Mesenchymal stem cell (in vitro differentiated cells and primary cell): ENCODE results near the gene GNAI2.

Source experiments
- DNase-seq: peaks from one replicate; pipeline ENCODE4 v3.0.0-alpha.2; 2013
- H2AFZ ChIP-seq: one replicate; pipeline ENCODE4 v1.6.1; 2013; ENCODE audit warnings: low read depth, mild to moderate bottlenecking, control low read depth, inconsistent platforms, low read length, moderate library complexity
- H2AK5ac ChIP-seq: 2 replicates; pipeline ENCODE4 v1.6.1; 2013; ENCODE audit warnings: low read length, moderate library complexity, mild to moderate bottlenecking, inconsistent platforms; ENCODE audit not compliant: severe bottlenecking
- H2BK120ac ChIP-seq: one replicate; pipeline ENCODE4 v1.6.1; 2013; ENCODE audit warnings: low read depth, mild to moderate bottlenecking, inconsistent platforms, low read length, moderate library complexity
- H2BK12ac ChIP-seq, 2 experiments: one replicate each; pipeline ENCODE4 v1.6.1; 2013; ENCODE audit warnings: inconsistent platforms in 2 of 2, low read length in 2 of 2, mild to moderate bottlenecking in 2 of 2, moderate library complexity in 2 of 2, control low read depth in 1 of 2
- H2BK15ac ChIP-seq: one replicate; pipeline ENCODE4 v1.6.1; 2013; ENCODE audit warnings: mild to moderate bottlenecking, low read depth, inconsistent platforms; ENCODE audit not compliant: poor library complexity, severe bottlenecking
- H2BK5ac ChIP-seq: 2 replicates; pipeline ENCODE4 v1.6.1; 2013; ENCODE audit warnings: low read depth, mild to moderate bottlenecking, low read length, control low read depth, inconsistent platforms; ENCODE audit not compliant: poor library complexity, severe bottlenecking
- H3K14ac ChIP-seq, 2 experiments: one replicate each; pipeline ENCODE4 v1.6.1; 2013; ENCODE audit warnings: inconsistent platforms in 2 of 2, low read length in 2 of 2, control low read depth in 1 of 2, mild to moderate bottlenecking in 1 of 2, moderate library complexity in 1 of 2
- H3K18ac ChIP-seq, 2 experiments: one replicate each; pipeline ENCODE4 v1.6.1; 2013; ENCODE audit warnings: inconsistent platforms in 2 of 2, low read length in 2 of 2, control low read depth in 1 of 2, low read depth in 1 of 2, mild to moderate bottlenecking in 1 of 2
- H3K23ac ChIP-seq, 2 experiments: one replicate each; pipeline ENCODE4 v1.6.1; 2013; ENCODE audit warnings: inconsistent platforms in 2 of 2, low read length in 2 of 2, mild to moderate bottlenecking in 2 of 2, moderate library complexity in 2 of 2, control low read depth in 1 of 2
- H3K27ac ChIP-seq: 2 replicates; pipeline ENCODE4 v1.5.1; 2013; ENCODE audit warnings: mild to moderate bottlenecking, moderate library complexity, low read length, control low read depth, inconsistent platforms; ENCODE audit not compliant: poor library complexity, severe bottlenecking
- H3K27me3 ChIP-seq, 2 experiments: 2 replicates each; pipeline versions ENCODE4 v1.6.1 to v1.7.0; 2013; ENCODE audit warnings: low read length in 2 of 2, mild to moderate bottlenecking in 2 of 2, moderate library complexity in 2 of 2, control low read depth in 1 of 2, inconsistent platforms in 1 of 2; ENCODE audit not compliant: control insufficient read depth in 1 of 2, insufficient read depth in 1 of 2
- H3K36me3 ChIP-seq, 2 experiments: 2 replicates each; pipeline versions ENCODE4 v1.6.1 to v1.7.0; 2013; ENCODE audit warnings: low read length in 2 of 2, control low read depth in 1 of 2, inconsistent platforms in 1 of 2, low read depth in 1 of 2, mild to moderate bottlenecking in 1 of 2; ENCODE audit not compliant: insufficient read depth in 2 of 2, control insufficient read depth in 1 of 2
- H3K4ac ChIP-seq, 2 experiments: one replicate each; pipeline ENCODE4 v1.6.1; 2013; ENCODE audit warnings: inconsistent platforms in 2 of 2, low read length in 2 of 2, mild to moderate bottlenecking in 2 of 2, moderate library complexity in 2 of 2, control low read depth in 1 of 2, low read depth in 1 of 2
- H3K4me1 ChIP-seq: 2 replicates; pipeline ENCODE4 v1.6.1; 2013; ENCODE audit warnings: low read depth, low read length, control low read depth; ENCODE audit not compliant: control insufficient read depth, insufficient read depth
- H3K4me2 ChIP-seq: 2 replicates; pipeline ENCODE4 v1.6.1; 2013; ENCODE audit warnings: low read length, mild to moderate bottlenecking, inconsistent platforms; ENCODE audit not compliant: poor library complexity, severe bottlenecking
- H3K4me3 ChIP-seq, 2 experiments: 2 replicates each; pipeline versions ENCODE4 v1.5.1 to v1.7.0; 2013; ENCODE audit warnings: low read length in 2 of 2, mild to moderate bottlenecking in 2 of 2, control low read depth in 1 of 2, low read depth in 1 of 2; ENCODE audit not compliant: insufficient read depth in 1 of 2
- H3K79me1 ChIP-seq: replicated peaks from 2 replicates; pipeline ENCODE4 v1.6.1; 2013; ENCODE audit warnings: mild to moderate bottlenecking, control low read depth, low read length, inconsistent platforms; ENCODE audit not compliant: poor library complexity, severe bottlenecking
- H3K9ac ChIP-seq: 2 replicates; pipeline ENCODE4 v1.7.0; 2013; ENCODE audit warnings: mild to moderate bottlenecking, low read length, moderate library complexity
- H3K9me3 ChIP-seq: 2 replicates; pipeline ENCODE4 v1.7.0; 2013; ENCODE audit warnings: mild to moderate bottlenecking, low read length; ENCODE audit not compliant: control insufficient read depth
- H4K8ac ChIP-seq: one replicate; pipeline ENCODE4 v1.6.1; 2013; ENCODE audit warnings: inconsistent platforms, mild to moderate bottlenecking, low read length, moderate library complexity
- H4K91ac ChIP-seq: one replicate; pipeline ENCODE4 v1.6.1; 2013; ENCODE audit warnings: mild to moderate bottlenecking, low read length, inconsistent platforms
- WGBS: methylation state at CpG from one replicate; pipeline ENCODE4 v1.1.7; 2013; ENCODE audit warnings: mixed read lengths; 5-methylcytosine and 5-hydroxymethylcytosine counted together

The GNAI2 gene

GRCh38 chr3:50249457-50249856 is 13.5 kb downstream of the GNAI2 start:
- Histone ChIP-seq H3K18ac (no peak overlapping the region), H3K4ac (no peak overlapping the region), H4K8ac (no peak overlapping the region), H4K91ac (no peak overlapping the region), H3K14ac (peak overlapping the region in 1 of 2 experiments; percentile 23), H3K9me3 (no peaks in the 10 kb centered on the region), H3K4me2 (no peak overlapping the region), H3K9ac (peak overlapping the region; percentile 47), H3K4me3 (no peak overlapping the region), H2BK15ac (no peak overlapping the region), H3K23ac (no peak overlapping the region), H2BK5ac (no peak overlapping the region), H2AK5ac (no peak overlapping the region), H3K27ac (peak overlapping the region; percentile 65), H3K36me3 (peaks cover 42 to 77% of the 10 kb centered on the region in 2 experiments), H3K79me1 (no peaks in the 10 kb centered on the region), H2BK120ac (no peak overlapping the region), H2AFZ (no peak overlapping the region), H3K27me3 (no peaks in the 10 kb centered on the region), H2BK12ac (no peak overlapping the region), H3K4me1 (peaks cover 71% of the 10 kb centered on the region)
- 96% methylated on average over 5 of the region's 5 CpGs for WGBS
- no peak for DNase-seq

GRCh38 chr3:50250514-50250913 is 14.5 kb downstream of the GNAI2 start:
- H3K18ac ChIP-seq: peak overlapping the region in 1 of 2 experiments; percentile 13
- no peak overlapping the region for H3K4ac ChIP-seq
- no peak overlapping the region for H3K14ac ChIP-seq
- no peaks in the 10 kb centered on the region for H3K9me3 ChIP-seq
- H2BK5ac ChIP-seq: no peak overlapping the region
- H3K4me1 ChIP-seq: peaks cover 75% of the 10 kb centered on the region
- WGBS: 100% methylated on average over 1 of the region's 4 CpGs
- peaks cover 48 to 80% of the 10 kb centered on the region in 2 experiments for H3K36me3 ChIP-seq
- no peak overlapping the region for H3K4me3 ChIP-seq
- H3K9ac ChIP-seq: peak overlapping the region; percentile 50
- H3K23ac ChIP-seq: no peak overlapping the region
- no peak overlapping the region for H4K8ac ChIP-seq
- DNase-seq: no peak
- no peak overlapping the region for H2BK120ac ChIP-seq
- no peaks in the 10 kb centered on the region for H3K27me3 ChIP-seq
- peaks cover 2% of the 10 kb centered on the region for H3K79me1 ChIP-seq
- H3K27ac ChIP-seq: no peak overlapping the region
- H3K4me2 ChIP-seq: no peak overlapping the region
- H4K91ac ChIP-seq: no peak overlapping the region
- H2AK5ac ChIP-seq: no peak overlapping the region
- no peak overlapping the region for H2BK15ac ChIP-seq
- peak overlapping the region in 1 of 2 experiments; percentile 19 for H2BK12ac ChIP-seq
- no peak overlapping the region for H2AFZ ChIP-seq

DNA sequence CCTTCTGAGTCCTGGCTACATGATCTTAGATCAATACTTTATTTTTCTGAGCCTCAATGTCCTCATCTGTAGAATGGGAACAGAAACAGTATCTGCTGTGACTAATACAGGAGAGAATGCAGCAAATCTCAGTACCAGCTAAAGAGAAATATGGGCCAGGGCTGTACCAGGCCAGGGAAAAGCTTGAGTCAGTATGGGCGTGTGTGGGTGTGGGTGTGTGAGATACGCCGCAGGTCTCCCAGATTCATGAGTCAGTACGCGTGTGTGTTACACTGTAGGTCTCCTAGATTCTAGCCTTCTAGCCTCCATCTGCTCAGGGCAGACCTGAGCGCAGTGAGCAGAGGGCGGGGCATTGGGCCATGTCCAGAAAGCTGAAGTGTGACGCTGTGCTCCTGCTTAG is 15.2 kb downstream of the GNAI2 start:
- Histone ChIP-seq H3K27ac (no peak overlapping the region), H2BK12ac (peak overlapping the region in 1 of 2 experiments; percentile 17), H3K9me3 (no peaks in the 10 kb centered on the region), H2BK5ac (no peak overlapping the region), H3K27me3 (no peaks in the 10 kb centered on the region), H3K4me1 (peaks cover 70% of the 10 kb centered on the region), H4K8ac (no peak overlapping the region), H2AK5ac (no peak overlapping the region), H2AFZ (no peak overlapping the region), H2BK120ac (no peak overlapping the region), H3K23ac (no peak overlapping the region), H3K9ac (peak overlapping the region; percentile 34), H3K4me2 (no peak overlapping the region), H3K36me3 (peaks cover 50 to 82% of the 10 kb centered on the region in 2 experiments), H3K18ac (peak overlapping the region in 1 of 2 experiments; percentile 13), H4K91ac (no peak overlapping the region), H2BK15ac (no peak overlapping the region), H3K4me3 (no peak overlapping the region), H3K4ac (no peak overlapping the region), H3K79me1 (peaks cover 4% of the 10 kb centered on the region), H3K14ac (peak overlapping the region in 1 of 2 experiments; percentile 53)
- WGBS: 71% methylated on average over 8 of the region's 8 CpGs
- peak; percentile 63 for DNase-seq

DNA sequence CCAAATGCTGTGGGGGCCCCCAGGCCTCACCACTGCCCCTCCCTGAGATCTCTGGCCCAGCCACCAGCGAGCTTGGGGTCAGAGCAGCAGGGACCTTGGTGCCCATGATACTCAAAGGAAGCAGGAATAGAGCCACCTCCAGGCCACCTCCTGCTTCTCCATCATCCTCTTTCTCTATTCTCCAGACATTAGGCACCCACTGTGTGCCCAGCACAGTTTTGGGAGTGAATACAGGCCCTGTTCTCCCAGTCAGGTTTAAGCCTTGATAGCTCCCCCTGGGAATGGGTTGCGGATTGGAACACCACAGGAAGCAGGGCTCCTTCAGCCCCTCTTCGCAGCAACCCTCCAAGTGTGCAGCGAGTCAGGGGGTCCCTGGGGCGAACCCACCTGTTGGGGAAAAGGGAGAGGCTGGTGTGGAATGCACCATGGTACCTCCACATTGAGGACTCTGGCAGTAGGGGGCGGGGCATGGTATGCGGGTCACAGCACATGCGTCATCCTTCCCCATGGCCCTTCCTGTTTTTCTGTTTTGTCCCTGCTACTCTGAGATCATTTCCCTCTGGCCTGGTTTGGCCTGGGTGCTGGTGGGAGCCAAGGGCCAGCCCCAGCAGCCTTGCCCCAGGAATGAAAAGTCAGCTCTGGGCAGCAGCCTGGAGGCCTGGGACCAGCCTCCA is 18.7 kb downstream of the GNAI2 start:
- H3K4me2 ChIP-seq: no peak overlapping the region
- H3K18ac ChIP-seq: no peak overlapping the region
- no peak overlapping the region for H4K91ac ChIP-seq
- H3K27me3 ChIP-seq: no peaks in the 10 kb centered on the region
- no peak overlapping the region for H3K14ac ChIP-seq
- no peak overlapping the region for H3K23ac ChIP-seq
- H3K27ac ChIP-seq: peak overlapping the region; percentile 36
- peaks cover 17% of the 10 kb centered on the region for H3K79me1 ChIP-seq
- no peak overlapping the region for H4K8ac ChIP-seq
- peak overlapping the region; percentile 38 for H3K9ac ChIP-seq
- H2BK120ac ChIP-seq: no peak overlapping the region
- no peak overlapping the region for H2BK5ac ChIP-seq
- no peak for DNase-seq
- no peak overlapping the region for H2BK12ac ChIP-seq
- peaks cover 83 to 93% of the 10 kb centered on the region in 2 experiments for H3K36me3 ChIP-seq
- no peak overlapping the region for H3K4me3 ChIP-seq
- no peak overlapping the region for H2BK15ac ChIP-seq
- H3K4me1 ChIP-seq: peaks cover 51% of the 10 kb centered on the region
- WGBS: 71% methylated on average over 8 of the region's 8 CpGs
- H2AK5ac ChIP-seq: peak overlapping the region; percentile 27
- no peak overlapping the region for H2AFZ ChIP-seq
- no peak overlapping the region for H3K4ac ChIP-seq
- no peaks in the 10 kb centered on the region for H3K9me3 ChIP-seq
